ENCODE data around the gene ACTL10.

DNA sequence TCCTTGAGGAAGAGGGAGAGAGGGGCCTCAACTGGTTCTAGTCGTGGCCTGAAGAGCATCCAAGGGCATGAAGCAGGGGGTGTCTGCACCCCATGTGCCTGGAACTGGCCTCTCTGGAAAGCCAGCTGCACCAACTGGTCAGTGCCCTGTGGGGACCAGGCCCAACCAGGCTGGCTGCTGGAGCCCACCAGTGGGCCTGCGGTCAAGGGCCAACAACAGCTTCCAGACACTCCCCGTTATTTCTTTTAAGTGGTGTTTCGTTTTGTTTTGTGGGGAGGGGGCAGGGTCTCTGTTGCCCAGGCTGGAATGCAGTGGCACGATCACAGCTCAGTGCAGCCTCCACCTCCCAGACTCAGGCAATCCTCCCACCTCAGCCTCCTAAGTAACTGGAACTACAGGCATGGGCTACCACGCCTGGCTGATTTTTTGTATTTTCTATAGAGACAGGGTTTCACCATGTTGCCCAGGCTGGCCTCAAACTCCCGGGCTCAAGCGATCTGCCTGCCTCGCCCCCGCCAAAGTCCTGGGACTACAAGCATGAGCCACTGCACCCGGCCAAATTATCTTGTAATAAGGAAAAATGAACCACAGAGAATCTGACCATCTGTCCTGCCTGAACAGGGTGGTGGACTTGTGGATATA is 16.5 kb upstream of the ACTL10 start:
- no peak for TF ChIP-seq POLR2A (IDR thresholded peaks at IDR 0.05)
- TF ChIP-seq, protein P1, sequence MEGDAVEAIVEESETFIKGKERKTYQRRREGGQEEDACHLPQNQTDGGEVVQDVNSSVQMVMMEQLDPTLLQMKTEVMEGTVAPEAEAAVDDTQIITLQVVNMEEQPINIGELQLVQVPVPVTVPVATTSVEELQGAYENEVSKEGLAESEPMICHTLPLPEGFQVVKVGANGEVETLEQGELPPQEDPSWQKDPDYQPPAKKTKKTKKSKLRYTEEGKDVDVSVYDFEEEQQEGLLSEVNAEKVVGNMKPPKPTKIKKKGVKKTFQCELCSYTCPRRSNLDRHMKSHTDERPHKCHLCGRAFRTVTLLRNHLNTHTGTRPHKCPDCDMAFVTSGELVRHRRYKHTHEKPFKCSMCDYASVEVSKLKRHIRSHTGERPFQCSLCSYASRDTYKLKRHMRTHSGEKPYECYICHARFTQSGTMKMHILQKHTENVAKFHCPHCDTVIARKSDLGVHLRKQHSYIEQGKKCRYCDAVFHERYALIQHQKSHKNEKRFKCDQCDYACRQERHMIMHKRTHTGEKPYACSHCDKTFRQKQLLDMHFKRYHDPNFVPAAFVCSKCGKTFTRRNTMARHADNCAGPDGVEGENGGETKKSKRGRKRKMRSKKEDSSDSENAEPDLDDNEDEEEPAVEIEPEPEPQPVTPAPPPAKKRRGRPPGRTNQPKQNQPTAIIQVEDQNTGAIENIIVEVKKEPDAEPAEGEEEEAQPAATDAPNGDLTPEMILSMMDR (IDR thresholded peaks at IDR 0.05 in 8 of 11, conservative IDR thresholded peaks at IDR 0.05 in 3 of 11), result no peak
- no peak for TF ChIP-seq POLR2AphosphoS5 (IDR thresholded peaks at IDR 0.05)
